BE2C (cell line): ENCODE measurements around the gene SPO11.

Experiments used
- DNase-seq: peaks from one replicate; pipeline ENCODE4 v3.0.0-alpha.2; 2020
- H3K27me3 ChIP-seq: fragments of 250-450 bp; sonication (Bioruptor Pico); 2 replicates; pipeline ENCODE4 v1.5.1; 2020; ENCODE audit warnings: mild to moderate bottlenecking
- H3K36me3 ChIP-seq: fragments of 250-450 bp; sonication (Bioruptor Pico); 2 replicates; pipeline ENCODE4 v1.5.1; 2020; ENCODE audit warnings: mild to moderate bottlenecking
- H3K4me1 ChIP-seq: fragments of 250-450 bp; sonication (Bioruptor Pico); 2 replicates; pipeline ENCODE4 v1.5.1; 2020
- H3K4me3 ChIP-seq: 2 replicates; pipeline ENCODE4 v1.5.1; 2011; ENCODE audit warnings: low read depth, low read length
- H3K9me3 ChIP-seq: fragments of 250-450 bp; sonication (Bioruptor Pico); 2 replicates; pipeline ENCODE4 v1.5.1; 2020
- TF ChIP-seq, protein P1 (sequence below): IDR thresholded peaks from 2 replicates; pipeline ENCODE4 v1.5.1; 2012; ENCODE audit warnings: mild to moderate bottlenecking, low read depth, low read length

SPO11 gene

DNA sequence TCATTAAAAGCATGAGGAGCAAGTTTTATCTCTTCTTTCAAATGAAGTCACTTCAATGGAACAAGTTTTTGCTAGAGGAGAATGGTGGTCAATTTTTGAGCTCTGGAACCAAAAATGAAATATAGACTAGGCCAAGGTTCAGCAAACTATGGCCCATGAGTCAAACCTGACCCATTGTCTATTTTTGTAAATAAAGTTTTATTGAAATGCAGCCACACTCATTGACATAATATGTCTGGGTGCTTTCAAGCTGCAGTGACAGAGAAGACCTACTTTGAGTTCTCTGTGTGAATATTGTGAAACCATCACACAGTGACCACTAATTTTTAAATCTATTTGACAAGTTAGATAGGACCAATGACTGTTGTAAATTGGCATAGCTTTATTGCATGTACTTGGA is 34.8 kb downstream of the SPO11 start:
- peaks cover 42% of the 10 kb centered on the region for H3K36me3 ChIP-seq
- DNase-seq, result no peak

DNA sequence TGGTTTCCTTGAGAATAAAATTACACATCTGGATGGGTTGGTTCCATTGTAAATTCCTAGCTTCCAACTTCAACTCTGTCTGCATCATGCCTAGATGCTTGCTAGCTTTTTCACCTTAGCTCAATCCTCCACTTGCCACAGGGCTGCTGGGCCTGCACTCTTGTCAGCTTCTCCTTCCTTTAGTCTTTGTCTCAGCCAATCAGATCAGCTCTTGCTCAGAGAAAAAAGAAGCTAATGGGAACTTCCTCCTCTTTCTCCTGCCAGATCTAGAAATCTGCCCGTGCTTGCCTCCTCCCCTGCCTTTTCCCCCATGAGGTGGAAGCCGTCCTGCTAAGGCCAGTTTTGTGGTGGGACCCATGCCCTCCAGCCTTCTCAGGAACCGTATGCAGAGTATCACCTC is 40.0 kb downstream of the SPO11 start:
- Histone ChIP-seq H3K27me3 (no peaks in the 10 kb centered on the region), H3K36me3 (peaks cover 89% of the 10 kb centered on the region)

More for the DNA sequence above, 34.8 kb downstream of the SPO11 start:
- no peaks in the 10 kb centered on the region for H3K9me3 ChIP-seq
- no peak overlapping the region for H3K4me3 ChIP-seq
- no peaks in the 10 kb centered on the region for H3K27me3 ChIP-seq
- TF ChIP-seq, protein P1, sequence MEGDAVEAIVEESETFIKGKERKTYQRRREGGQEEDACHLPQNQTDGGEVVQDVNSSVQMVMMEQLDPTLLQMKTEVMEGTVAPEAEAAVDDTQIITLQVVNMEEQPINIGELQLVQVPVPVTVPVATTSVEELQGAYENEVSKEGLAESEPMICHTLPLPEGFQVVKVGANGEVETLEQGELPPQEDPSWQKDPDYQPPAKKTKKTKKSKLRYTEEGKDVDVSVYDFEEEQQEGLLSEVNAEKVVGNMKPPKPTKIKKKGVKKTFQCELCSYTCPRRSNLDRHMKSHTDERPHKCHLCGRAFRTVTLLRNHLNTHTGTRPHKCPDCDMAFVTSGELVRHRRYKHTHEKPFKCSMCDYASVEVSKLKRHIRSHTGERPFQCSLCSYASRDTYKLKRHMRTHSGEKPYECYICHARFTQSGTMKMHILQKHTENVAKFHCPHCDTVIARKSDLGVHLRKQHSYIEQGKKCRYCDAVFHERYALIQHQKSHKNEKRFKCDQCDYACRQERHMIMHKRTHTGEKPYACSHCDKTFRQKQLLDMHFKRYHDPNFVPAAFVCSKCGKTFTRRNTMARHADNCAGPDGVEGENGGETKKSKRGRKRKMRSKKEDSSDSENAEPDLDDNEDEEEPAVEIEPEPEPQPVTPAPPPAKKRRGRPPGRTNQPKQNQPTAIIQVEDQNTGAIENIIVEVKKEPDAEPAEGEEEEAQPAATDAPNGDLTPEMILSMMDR, result no peak
- H3K4me1 ChIP-seq, result no peaks in the 10 kb centered on the region

GRCh38 chr20:57370316-57370715 is 40.7 kb downstream of the SPO11 start:
- H3K4me3 ChIP-seq, result no peak overlapping the region
- no peaks in the 10 kb centered on the region for H3K27me3 ChIP-seq
- H3K36me3 ChIP-seq, result peaks cover 92% of the 10 kb centered on the region
- no peaks in the 10 kb centered on the region for H3K9me3 ChIP-seq
- no peaks in the 10 kb centered on the region for H3K4me1 ChIP-seq
- TF ChIP-seq, protein P1, result no peak
- DNase-seq, result no peak

More for the DNA sequence above, 40.0 kb downstream of the SPO11 start:
- no peak for DNase-seq
- no peaks in the 10 kb centered on the region for H3K4me1 ChIP-seq
- no peak overlapping the region for H3K4me3 ChIP-seq
- TF ChIP-seq, protein P1, result no peak
- no peaks in the 10 kb centered on the region for H3K9me3 ChIP-seq

DNA sequence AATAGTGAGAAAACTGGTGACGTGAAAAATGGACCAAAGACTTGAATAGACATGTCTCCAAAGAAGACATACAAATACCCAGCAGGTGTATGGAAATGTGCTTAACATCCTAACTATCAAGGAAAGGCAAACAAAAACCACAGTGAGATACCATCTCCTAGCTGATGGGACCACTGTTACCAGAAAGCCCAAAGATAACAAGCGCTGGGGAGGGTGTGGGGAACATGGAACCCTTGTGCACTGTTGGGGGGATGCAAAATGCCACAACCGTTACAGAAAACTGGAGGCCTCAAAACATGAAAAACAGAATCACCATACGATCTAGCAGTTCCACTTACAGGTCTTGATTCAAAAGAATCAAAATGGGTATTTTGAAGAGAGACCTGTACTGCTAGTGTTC is 41.8 kb downstream of the SPO11 start:
- Histone ChIP-seq H3K4me1 (no peaks in the 10 kb centered on the region), H3K36me3 (peaks cover 93% of the 10 kb centered on the region), H3K27me3 (no peaks in the 10 kb centered on the region), H3K4me3 (no peak overlapping the region), H3K9me3 (no peaks in the 10 kb centered on the region)
- DNase-seq, result no peak
- TF ChIP-seq, protein P1, result no peak

DNA sequence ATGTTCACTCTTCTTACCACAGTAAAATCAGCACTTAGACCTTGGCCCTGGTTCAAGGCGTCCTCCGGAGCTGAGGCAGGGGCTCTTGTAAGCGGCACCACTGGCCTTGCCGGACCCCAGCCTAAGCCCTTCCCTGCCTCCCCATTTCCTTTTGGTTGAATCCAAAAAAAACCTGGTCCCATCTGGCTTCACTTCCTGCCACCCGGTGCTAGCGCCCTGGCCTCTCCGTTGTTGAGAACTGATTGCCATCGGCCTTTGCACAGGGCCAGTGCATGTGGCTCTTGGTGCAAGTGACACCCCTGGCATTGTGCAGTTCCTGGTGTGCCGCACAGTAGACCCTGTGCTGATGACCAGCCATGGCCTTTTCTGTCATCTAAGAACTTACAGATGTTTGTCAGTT is 42.6 kb downstream of the SPO11 start:
- no peak for DNase-seq
- H3K4me1 ChIP-seq, result no peaks in the 10 kb centered on the region
- TF ChIP-seq, protein P1, result no peak
- no peaks in the 10 kb centered on the region for H3K27me3 ChIP-seq
- H3K9me3 ChIP-seq, result no peaks in the 10 kb centered on the region
- peaks cover 95% of the 10 kb centered on the region for H3K36me3 ChIP-seq
- no peak overlapping the region for H3K4me3 ChIP-seq

GRCh38 chr20:57372581-57373350 is 43.2 kb downstream of the SPO11 start:
- no peaks in the 10 kb centered on the region for H3K4me1 ChIP-seq
- H3K36me3 ChIP-seq, result peaks cover 98% of the 10 kb centered on the region
- TF ChIP-seq, protein P1, result no peak
- H3K27me3 ChIP-seq, result no peaks in the 10 kb centered on the region
- H3K4me3 ChIP-seq, result no peak overlapping the region
- no peak for DNase-seq
- no peaks in the 10 kb centered on the region for H3K9me3 ChIP-seq
